Testis (tissue), 2 donors: ENCODE measurements around the gene PPM1F.

ENCODE experiments used
- CTCF ChIP-seq, 3 experiments: fragments of 450-650 bp in 2 of 3; fragments of 200-600 bp in 1 of 3; sonication (generic) in 1 of 3; IDR thresholded peaks; one replicate each; pipeline ENCODE4 v1.5.1; 2016 to 2019; ENCODE audit warnings: antibody characterized with exemption in 3 of 3, mild to moderate bottlenecking in 2 of 3, moderate library complexity in 1 of 3
- POLR2A ChIP-seq: fragments of 450-650 bp; IDR thresholded peaks from one replicate; pipeline ENCODE4 v1.6.1; 2017; ENCODE audit warnings: antibody characterized with exemption, mild to moderate bottlenecking, moderate library complexity

GRCh38 chr22:21902296-21903087 lies 50.2 kb downstream of the PPM1F start:
- TF ChIP-seq CTCF (IDR thresholded peaks at IDR 0.05), result no peak
- no peak for TF ChIP-seq POLR2A
